HepG2 (cell line): Measurements from ENCODE around the gene FALEC. TPM values are rescaled to one million over a fixed set of nuclear protein-coding genes. Genes with fewer than 3 reads are reported as not detected.
A peak's percentile ranks its signal among the peaks of the same experiment; 100 is the strongest.

ENCODE experiments used
- ARID2 ChIP-seq: sonication (generic); formaldehyde crosslinking; IDR thresholded peaks from 2 replicates; pipeline ENCODE4 v1.8.1; 2022; ENCODE audit warnings: mild to moderate bottlenecking, missing genetic modification reagents, borderline replicate concordance
- ATF7 ChIP-seq, 2 experiments: fragments of 450-650 bp in 1 of 2; sonication (generic) in 1 of 2; formaldehyde crosslinking in 1 of 2; IDR thresholded peaks; 2 replicates each; pipeline versions ENCODE4 v1.4.0 to v1.6.1; 2016 to 2020; ENCODE audit warnings: antibody characterized with exemption in 1 of 2, mild to moderate bottlenecking in 1 of 2, missing genetic modification reagents in 1 of 2
- CEBPB ChIP-seq: IDR thresholded peaks from 2 replicates; pipeline ENCODE4 v1.6.1; 2011; ENCODE audit warnings: low read depth, low read length, improper control_type of control experiment, borderline replicate concordance
- DNMT1 ChIP-seq: sonication (generic); formaldehyde crosslinking; IDR thresholded peaks from 2 replicates; pipeline ENCODE4 v1.5.1; 2020; ENCODE audit warnings: mild to moderate bottlenecking, missing genetic modification reagents
- FOXK2 ChIP-seq: fragments of 450-650 bp; IDR thresholded peaks from 2 replicates; pipeline ENCODE4 v1.6.1; 2016
- GZF1 ChIP-seq: sonication (generic); formaldehyde crosslinking; IDR thresholded peaks from 2 replicates; pipeline ENCODE4 v1.5.1; 2020; ENCODE audit warnings: mild to moderate bottlenecking, missing genetic modification reagents
- HMG20A ChIP-seq: IDR thresholded peaks from 2 replicates; pipeline ENCODE4 v1.6.1; 2016; ENCODE audit warnings: borderline replicate concordance
- MED8 ChIP-seq: sonication (generic); formaldehyde crosslinking; IDR thresholded peaks from 2 replicates; pipeline ENCODE4 v1.8.1; 2023; ENCODE audit warnings: mild to moderate bottlenecking, missing genetic modification reagents; ENCODE audit not compliant: insufficient replicate concordance
- MXI1 ChIP-seq: IDR thresholded peaks from 3 replicates; pipeline ENCODE4 v1.6.1; 2012; ENCODE audit warnings: low read depth, low read length, inconsistent platforms, borderline replicate concordance
- PHF5A ChIP-seq: IDR thresholded peaks from one replicate; pipeline ENCODE4 v1.6.1; 2018; ENCODE audit warnings: low read depth, missing genetic modification reagents; ENCODE audit not compliant: unreplicated experiment
- RFX3 ChIP-seq: IDR thresholded peaks from 2 replicates; pipeline ENCODE4 v1.6.1; 2016; ENCODE audit warnings: missing biosample characterization, missing genetic modification reagents
- SKI ChIP-seq: fragments of 450-650 bp; IDR thresholded peaks from one replicate; pipeline ENCODE4 v1.6.1; 2018; ENCODE audit warnings: mild to moderate bottlenecking; ENCODE audit not compliant: partially characterized antibody
- SP4 ChIP-seq: sonication (generic); formaldehyde crosslinking; IDR thresholded peaks from 2 replicates; pipeline ENCODE4 v1.8.1; 2023; ENCODE audit warnings: mild to moderate bottlenecking, missing genetic modification reagents
- ZFP62 ChIP-seq: sonication (generic); formaldehyde crosslinking; IDR thresholded peaks from 2 replicates; pipeline ENCODE4 v1.4.0; 2020; ENCODE audit warnings: missing genetic modification reagents
- ZKSCAN5 ChIP-seq: sonication (generic); formaldehyde crosslinking; IDR thresholded peaks from 2 replicates; pipeline ENCODE4 v1.5.1; 2020; ENCODE audit warnings: mild to moderate bottlenecking, missing genetic modification reagents
- ZNF121 ChIP-seq: sonication (generic); formaldehyde crosslinking; IDR thresholded peaks from 2 replicates; pipeline ENCODE4 v1.5.0; 2020; ENCODE audit warnings: mild to moderate bottlenecking, missing genetic modification reagents
- ZNF136 ChIP-seq: sonication (generic); formaldehyde crosslinking; IDR thresholded peaks from 2 replicates; pipeline ENCODE4 v1.8.1; 2022; ENCODE audit warnings: low read depth, mild to moderate bottlenecking, moderate library complexity, missing genetic modification reagents
- ZNF350 ChIP-seq: sonication (generic); formaldehyde crosslinking; IDR thresholded peaks from 2 replicates; pipeline ENCODE4 v1.4.0; 2020; ENCODE audit warnings: mild to moderate bottlenecking, low read depth, missing genetic modification reagents, borderline replicate concordance
- ZNF512 ChIP-seq: sonication (generic); formaldehyde crosslinking; IDR thresholded peaks from 2 replicates; pipeline ENCODE4 v1.4.0; 2020; ENCODE audit warnings: mild to moderate bottlenecking, missing genetic modification reagents
- ZNF558 ChIP-seq: sonication (generic); formaldehyde crosslinking; IDR thresholded peaks from 2 replicates; pipeline ENCODE4 v1.9.0; 2022; ENCODE audit warnings: mild to moderate bottlenecking, missing genetic modification reagents, borderline replicate concordance
- ZNF737 ChIP-seq: sonication (generic); formaldehyde crosslinking; IDR thresholded peaks from 2 replicates; pipeline ENCODE4 v1.5.0; 2020; ENCODE audit warnings: missing genetic modification reagents, mild to moderate bottlenecking, borderline replicate concordance
- ZNF788 ChIP-seq: sonication (generic); formaldehyde crosslinking; IDR thresholded peaks from 2 replicates; pipeline ENCODE4 v1.5.0; 2020; ENCODE audit warnings: mild to moderate bottlenecking, missing genetic modification reagents, borderline replicate concordance
- ZNF883 ChIP-seq: sonication (generic); formaldehyde crosslinking; IDR thresholded peaks from 2 replicates; pipeline ENCODE4 v1.5.1; 2020; ENCODE audit warnings: mild to moderate bottlenecking, missing genetic modification reagents; ENCODE audit errors: not compliant biosample characterization
- polyA plus RNA-seq, 8 experiments: library from polyadenylated mRNA; depleted of rRNA in 3 of 8; stranded (reverse) in 7 of 8; unstranded in 1 of 8; fragments of >200 nt; fragmentation: Illumina TruSeq in 4 of 8; extraction: Trizol in 4 of 8; gene quantifications; 2 replicates each; pipeline versions ENCODE4 v1.2.1 to v1.2.3, GENCODE V29; 2011 to 2016; ENCODE audit warnings: low read depth in 4 of 8, missing spikeins in 1 of 8, mixed read lengths in 1 of 8; ENCODE audit not compliant: insufficient read depth in 1 of 8
- total RNA-seq, 5 experiments: library from RNA; depleted of rRNA; stranded (reverse); fragments of >200 nt; fragmentation: Illumina TruSeq; extraction: Trizol; gene quantifications; 2 replicates each; pipeline ENCODE4 v1.2.3, GENCODE V29; 2016; ENCODE audit warnings: low read depth in 1 of 5
- TF ChIP-seq, protein P1 (sequence below): sonication (generic); formaldehyde crosslinking; IDR thresholded peaks from 2 replicates; pipeline ENCODE4 v1.4.0; 2020; ENCODE audit warnings: missing genetic modification reagents
- TF ChIP-seq, protein P2 (sequence below): sonication (generic); IDR thresholded peaks from 2 replicates; pipeline ENCODE4 v1.6.1; 2016; ENCODE audit warnings: low read depth, borderline replicate concordance

Gene FALEC
- total and polyA plus RNA-seq, 2 of the 13 experiments (the other 11 are each of a cell fraction or from before 2014, with no cell fraction given), result 0.33 to 0.71 TPM

DNA sequence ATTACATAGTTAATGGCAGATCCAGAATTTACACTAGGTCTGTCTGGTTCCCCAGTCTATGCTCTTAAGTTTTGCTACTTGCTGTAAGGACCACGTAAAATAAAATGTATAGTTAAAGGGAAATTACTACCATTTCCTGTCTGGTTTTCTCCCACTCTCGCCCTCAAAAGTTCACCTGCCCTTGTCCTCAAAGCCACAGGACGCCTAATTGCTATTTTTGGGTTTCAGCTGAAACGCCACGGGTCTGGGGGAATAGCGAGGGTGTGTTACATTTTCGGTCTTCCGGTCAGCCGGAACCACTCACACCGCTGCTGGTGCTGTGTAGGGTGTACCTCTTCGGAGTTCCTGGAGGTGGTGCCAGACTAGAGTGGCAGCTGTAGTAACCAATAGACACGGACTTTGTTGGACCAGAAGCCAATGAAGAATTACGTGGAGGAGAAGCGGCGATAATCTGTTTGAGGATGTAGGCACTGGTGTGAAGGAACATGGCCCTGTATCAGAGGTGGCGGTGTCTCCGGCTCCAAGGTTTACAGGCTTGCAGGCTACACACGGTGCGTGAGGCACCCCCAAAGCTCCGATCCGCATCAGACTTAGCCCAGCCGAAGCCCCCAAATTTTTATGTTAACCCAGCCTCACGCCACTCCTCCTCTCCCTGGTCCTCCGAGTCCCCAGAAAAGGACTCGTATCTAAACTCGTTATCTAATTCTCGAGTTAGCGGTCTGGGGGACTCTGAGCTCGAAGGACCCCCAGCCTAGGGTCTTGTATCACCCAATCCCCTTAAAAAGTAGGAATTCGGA lies 28.4 kb upstream of the FALEC start, which contains the start of gene TARS2 (continued):
- peak; percentile 82; the same call in 1 of the 3 replicates for TF ChIP-seq MXI1
- TF ChIP-seq ZFP62 (CRISPR knock-in tag), result no peak
- no peak for TF ChIP-seq MED8 (CRISPR knock-in tag)
- peak; percentile 58; the same call in 1 of the 2 replicates for TF ChIP-seq ZNF558 (CRISPR knock-in tag)
- no peak for TF ChIP-seq ZNF512
- TF ChIP-seq ARID2 (CRISPR knock-in tag), result no peak
- TF ChIP-seq DNMT1 (CRISPR knock-in tag), result no peak
- TF ChIP-seq FOXK2, result no peak
- TF ChIP-seq ZNF136 (CRISPR knock-in tag), result no peak
- TF ChIP-seq, protein P1, sequence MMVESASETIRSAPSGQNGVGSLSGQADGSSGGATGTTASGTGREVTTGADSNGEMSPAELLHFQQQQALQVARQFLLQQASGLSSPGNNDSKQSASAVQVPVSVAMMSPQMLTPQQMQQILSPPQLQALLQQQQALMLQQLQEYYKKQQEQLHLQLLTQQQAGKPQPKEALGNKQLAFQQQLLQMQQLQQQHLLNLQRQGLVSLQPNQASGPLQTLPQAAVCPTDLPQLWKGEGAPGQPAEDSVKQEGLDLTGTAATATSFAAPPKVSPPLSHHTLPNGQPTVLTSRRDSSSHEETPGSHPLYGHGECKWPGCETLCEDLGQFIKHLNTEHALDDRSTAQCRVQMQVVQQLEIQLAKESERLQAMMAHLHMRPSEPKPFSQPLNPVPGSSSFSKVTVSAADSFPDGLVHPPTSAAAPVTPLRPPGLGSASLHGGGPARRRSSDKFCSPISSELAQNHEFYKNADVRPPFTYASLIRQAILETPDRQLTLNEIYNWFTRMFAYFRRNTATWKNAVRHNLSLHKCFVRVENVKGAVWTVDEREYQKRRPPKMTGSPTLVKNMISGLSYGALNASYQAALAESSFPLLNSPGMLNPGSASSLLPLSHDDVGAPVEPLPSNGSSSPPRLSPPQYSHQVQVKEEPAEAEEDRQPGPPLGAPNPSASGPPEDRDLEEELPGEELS (CRISPR knock-in tag), result peak; percentile 49; the same call in 1 of the 2 replicates
- no peak for TF ChIP-seq ZNF883
- no peak for TF ChIP-seq ZNF737
- TF ChIP-seq, protein P2, sequence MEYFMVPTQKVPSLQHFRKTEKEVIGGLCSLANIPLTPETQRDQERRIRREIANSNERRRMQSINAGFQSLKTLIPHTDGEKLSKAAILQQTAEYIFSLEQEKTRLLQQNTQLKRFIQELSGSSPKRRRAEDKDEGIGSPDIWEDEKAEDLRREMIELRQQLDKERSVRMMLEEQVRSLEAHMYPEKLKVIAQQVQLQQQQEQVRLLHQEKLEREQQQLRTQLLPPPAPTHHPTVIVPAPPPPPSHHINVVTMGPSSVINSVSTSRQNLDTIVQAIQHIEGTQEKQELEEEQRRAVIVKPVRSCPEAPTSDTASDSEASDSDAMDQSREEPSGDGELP, result peak; percentile 71
- TF ChIP-seq ZNF788, result peak; percentile 87; the same call in 1 of the 2 replicates
- no peak for TF ChIP-seq CEBPB
- no peak for TF ChIP-seq ATF7 (IDR thresholded peaks at IDR 0.05)
- no peak for TF ChIP-seq ATF7 (CRISPR knock-in tag; IDR thresholded peaks at IDR 0.05)
- TF ChIP-seq ZKSCAN5 (CRISPR knock-in tag), result no peak
- peak; percentile 85 for TF ChIP-seq SP4 (CRISPR knock-in tag)
- TF ChIP-seq ZNF121 (CRISPR knock-in tag), result no peak
- no peak for TF ChIP-seq RFX3 (CRISPR knock-in tag)
- peak; percentile 79 for TF ChIP-seq ZNF350 (CRISPR knock-in tag)
- TF ChIP-seq GZF1 (CRISPR knock-in tag), result no peak
- no peak for TF ChIP-seq HMG20A (CRISPR knock-in tag)
- TF ChIP-seq SKI, result peak; percentile 13
- peak; percentile 61 for TF ChIP-seq PHF5A (CRISPR knock-in tag)
